TTC549 (cell line): ENCODE data around the gene TMCC3.
"Not testable (repeated sequence)": the region's sequence is repeated elsewhere in the genome, so short reads cannot be mapped to it uniquely, and the experiment has no call there.

Experiments used
- FAIRE-seq: peaks from 2 replicates; lab custom pipeline; 2012; peaks lifted over from hg19 to GRCh38; lab: Jason Lieb, UNC

The TMCC3 gene

DNA sequence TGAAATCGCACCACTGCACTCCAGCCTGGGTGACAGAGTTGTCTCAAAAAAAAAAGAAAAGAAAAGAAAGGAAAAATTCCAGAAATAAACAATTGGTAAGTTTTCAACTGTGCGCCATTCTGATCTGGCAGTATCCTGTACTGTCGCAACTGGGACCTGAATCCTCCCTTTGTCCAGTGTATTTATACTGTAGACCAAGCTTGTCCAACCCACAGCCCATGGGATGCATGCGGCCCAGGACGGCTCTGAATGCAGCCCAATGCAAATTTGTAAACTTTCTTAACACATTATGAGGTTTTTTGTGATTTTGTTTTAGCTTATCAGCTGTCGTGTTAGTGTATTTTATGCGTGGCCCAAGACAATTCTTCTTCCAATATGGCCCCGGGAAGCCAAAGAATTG is 84.7 kb downstream of the TMCC3 start:
- no peak for FAIRE-seq

- no peak for FAIRE-seq
Observed at GRCh38 chr12:94563286-94563685, 87.1 kb downstream of the TMCC3 start.

- no peak for FAIRE-seq
Observed at GRCh38 chr12:94561943-94562411, 88.4 kb downstream of the TMCC3 start.

GRCh38 chr12:94560431-94561221 is 89.7 kb downstream of the TMCC3 start:
- FAIRE-seq, result no peak

DNA sequence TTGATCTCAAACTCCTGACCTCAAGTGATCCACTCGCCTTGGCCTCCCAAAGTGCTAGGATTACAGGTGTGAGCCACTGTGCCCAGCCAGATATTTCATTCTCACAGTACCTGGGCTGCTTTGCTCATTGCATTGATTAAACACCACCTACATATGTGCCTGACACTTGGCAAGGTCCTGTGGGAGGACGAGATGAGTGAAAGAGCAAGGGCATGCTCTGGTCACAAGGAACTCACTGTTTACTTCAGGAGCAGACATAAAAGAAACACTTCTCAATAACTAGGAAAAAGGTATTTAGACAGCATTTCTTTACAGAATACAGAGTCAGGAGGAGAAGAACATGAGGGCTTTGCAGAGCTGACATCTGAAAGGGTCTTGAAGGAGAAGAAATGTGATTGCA is 91.7 kb downstream of the TMCC3 start:
- no peak for FAIRE-seq

DNA sequence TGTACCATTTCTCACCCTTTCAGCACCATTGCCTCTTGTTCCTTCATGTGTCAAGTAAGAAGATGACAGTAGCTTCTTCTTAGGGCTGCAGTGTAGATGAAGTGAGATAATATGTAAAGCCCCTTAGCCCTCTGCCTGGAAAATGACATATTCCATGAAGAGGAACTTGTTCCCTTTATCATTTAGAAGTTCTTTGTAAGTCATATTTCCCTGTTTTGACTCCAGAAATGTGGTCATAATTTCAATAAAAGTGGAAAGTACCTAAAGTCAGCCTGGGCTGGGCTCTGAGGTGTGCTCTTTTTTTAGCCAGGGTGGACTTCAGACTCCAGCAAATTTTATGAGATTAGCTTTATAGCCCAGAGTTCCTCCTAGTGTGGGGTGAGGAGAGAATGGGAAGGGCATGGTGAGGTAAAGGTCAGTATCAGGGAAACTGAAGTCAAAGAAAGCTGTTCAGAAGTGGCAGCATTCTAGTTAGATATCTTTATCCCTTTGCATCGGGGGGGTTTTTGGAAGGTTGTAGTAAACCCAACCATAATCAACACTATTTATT is 92.5 kb downstream of the TMCC3 start:
- no peak for FAIRE-seq

GRCh38 chr12:94555687-94556086 is 94.7 kb downstream of the TMCC3 start:
- no peak for FAIRE-seq

DNA sequence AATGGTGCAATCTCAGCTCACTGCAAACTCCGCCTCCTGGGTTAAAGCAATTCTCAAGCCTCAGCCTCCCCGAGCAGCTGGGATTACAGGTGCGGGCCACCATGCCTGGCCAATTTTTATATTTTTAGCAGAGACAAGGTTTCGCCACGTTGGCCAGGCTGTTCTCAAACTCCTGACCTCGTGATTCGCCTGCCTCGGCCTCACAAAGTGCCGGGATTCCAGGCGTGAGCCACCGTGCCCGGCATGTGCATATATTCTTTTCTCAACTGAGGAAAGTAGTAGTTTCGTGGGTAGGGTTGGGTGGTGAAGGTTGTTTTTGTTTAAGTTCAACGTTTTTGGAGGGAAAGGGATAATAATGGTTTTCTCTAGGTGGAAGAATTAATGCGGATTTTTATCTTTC is 96.5 kb downstream of the TMCC3 start:
- FAIRE-seq, result no peak

DNA sequence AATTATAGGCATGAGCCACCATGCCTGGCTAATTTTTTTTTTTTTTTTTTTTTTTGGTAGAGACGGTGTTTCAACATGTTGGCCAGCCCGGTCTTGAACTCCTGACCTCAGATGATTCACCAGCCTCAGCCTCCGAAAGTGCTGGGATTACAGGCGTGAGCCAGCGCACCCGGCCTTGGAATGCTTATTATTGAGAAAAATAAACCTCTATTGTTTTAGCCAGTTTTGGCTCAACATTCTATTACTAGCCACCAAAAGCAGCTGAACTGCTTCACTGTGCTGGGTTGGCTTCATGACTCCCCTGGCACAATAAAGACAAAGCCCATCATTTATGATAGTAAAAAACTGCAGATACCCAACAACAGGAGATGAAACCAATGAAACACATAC is 97.2 kb downstream of the TMCC3 start:
- FAIRE-seq, result no peak

GRCh38 chr12:94551810-94552209 is 98.5 kb downstream of the TMCC3 start:
- no peak for FAIRE-seq

DNA sequence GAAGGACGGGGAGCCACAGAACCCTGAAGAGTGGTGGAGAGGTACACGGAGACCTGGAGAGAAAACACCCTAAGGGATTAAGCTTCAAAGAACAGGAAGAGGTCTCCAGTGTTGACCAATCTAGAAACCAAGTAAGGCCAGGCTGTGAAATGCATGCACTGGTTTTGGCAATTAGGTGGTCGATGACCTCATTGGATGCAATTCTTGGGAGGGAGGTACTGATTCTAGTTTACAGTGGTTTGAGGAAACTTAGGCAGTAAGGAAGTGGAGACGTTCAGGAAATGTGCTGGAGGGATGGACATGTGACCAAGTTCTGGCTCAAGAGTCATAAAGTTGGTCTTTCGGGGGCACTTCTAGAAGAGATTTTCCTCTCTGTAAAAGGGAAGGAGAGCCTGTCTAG is 99.4 kb downstream of the TMCC3 start:
- FAIRE-seq, result no peak

DNA sequence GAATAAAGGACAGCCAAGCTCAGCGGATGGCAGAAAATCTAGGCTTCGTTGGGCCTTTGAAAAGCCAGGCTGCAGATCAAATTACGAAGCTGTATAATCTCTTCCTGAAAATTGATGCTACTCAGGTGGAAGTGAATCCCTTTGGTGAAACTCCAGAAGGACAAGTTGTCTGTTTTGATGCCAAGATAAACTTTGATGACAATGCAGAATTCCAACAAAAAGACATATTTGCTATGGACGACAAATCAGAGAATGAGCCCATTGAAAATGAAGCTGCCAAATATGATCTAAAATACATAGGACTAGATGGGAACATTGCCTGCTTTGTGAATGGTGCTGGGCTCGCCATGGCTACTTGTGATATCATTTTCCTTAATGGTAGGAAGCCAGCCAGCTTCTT is 101.5 kb downstream of the TMCC3 start:
- FAIRE-seq, result not testable (repeated sequence)

- FAIRE-seq, result no peak
Observed at GRCh38 chr12:94545935-94546771, 104.2 kb downstream of the TMCC3 start.

DNA sequence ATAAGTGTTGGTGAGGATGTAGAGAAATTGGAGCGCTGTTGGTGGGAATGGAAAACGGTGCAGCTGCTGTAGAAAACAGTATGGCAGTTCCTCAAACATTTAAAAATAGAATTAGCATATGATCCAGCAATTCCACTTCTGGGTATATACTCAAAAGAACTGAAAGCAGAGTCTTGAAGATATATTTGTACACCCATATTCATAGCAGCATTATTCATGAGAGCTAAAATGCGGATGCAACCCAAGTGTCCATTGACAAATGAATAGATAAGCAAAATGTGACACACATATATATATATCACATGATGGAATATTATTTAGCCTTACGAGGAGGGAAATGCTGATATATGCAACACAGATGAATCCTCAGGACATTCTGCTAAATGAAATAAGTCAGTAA is 106.0 kb downstream of the TMCC3 start:
- FAIRE-seq, result no peak

DNA sequence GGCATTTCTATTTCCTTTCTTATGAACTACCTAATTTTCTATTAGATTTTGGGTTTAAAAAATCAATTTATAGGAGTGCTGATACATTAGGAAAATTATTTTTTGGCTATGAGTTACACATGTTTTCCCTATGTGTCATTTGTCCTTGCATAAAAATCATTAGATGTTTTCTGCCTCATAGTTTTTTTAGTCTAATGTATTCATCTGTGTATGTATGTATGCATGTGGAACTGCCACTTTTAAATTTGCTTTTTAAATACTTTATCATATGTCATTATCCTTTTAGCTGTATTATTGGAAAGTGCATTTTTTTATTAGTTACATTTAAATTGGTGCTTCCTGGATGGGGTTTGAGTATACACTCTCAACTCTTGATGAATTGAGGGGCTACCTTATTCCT is 112.0 kb downstream of the TMCC3 start:
- no peak for FAIRE-seq

- no peak for FAIRE-seq
Observed at GRCh38 chr12:94536040-94536965, 114.1 kb downstream of the TMCC3 start.

GRCh38 chr12:94535510-94535921 is 114.8 kb downstream of the TMCC3 start:
- no peak for FAIRE-seq

- no peak for FAIRE-seq
Observed at GRCh38 chr12:94534774-94535509, 115.4 kb downstream of the TMCC3 start.

DNA sequence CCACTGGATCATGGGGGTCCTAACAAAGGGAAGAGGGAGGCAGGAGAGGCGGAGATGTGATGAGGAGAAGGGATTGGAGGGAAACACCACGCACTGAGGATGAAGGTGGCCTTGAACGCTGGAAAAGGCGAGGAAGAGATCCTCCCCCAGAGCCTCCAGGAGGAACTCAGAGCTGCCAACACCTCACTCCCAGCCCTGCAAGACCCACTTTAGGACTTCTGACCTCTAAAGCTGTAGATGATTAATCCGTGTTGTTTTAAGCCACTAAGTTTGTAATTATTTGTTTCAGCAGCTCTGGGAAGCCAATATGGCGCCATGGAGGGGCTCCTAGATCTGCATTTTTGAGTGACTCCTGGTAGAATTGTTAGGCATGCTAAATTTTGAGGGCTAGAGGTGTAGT is 116.1 kb downstream of the TMCC3 start:
- no peak for FAIRE-seq

GRCh38 chr12:94532490-94533422 is 117.6 kb downstream of the TMCC3 start:
- no peak for FAIRE-seq
